ENCODE data around the gene TSSC4.

Gene TSSC4

GRCh38 chr11:2369896-2370295, 30.7 kb upstream of the TSSC4 start:
- no peak for DNase-seq

- no peak for DNase-seq
Observed at GRCh38 chr11:2374456-2375201, 25.9 kb upstream of the TSSC4 start.

- DNase-seq, result no peak
Observed at GRCh38 chr11:2375341-2375853, 25.2 kb upstream of the TSSC4 start.

GRCh38 chr11:2375964-2376551, 24.5 kb upstream of the TSSC4 start:
- no peak for DNase-seq

GRCh38 chr11:2376751-2377451, 23.6 kb upstream of the TSSC4 start, which contains the start of gene CD81:
Gene CD81, plus strand, starts transcription at chr11:2377310. Its CDS starts 240 bp downstream, at chr11:2377550.
- no peak for DNase-seq

- DNase-seq, result no peak
Observed at GRCh38 chr11:2377511-2378443, 22.8 kb upstream of the TSSC4 start.

- no peak for DNase-seq
Observed at GRCh38 chr11:2378527-2379210, 21.9 kb upstream of the TSSC4 start.

GRCh38 chr11:2379466-2380174, 20.9 kb upstream of the TSSC4 start:
- no peak for DNase-seq

GRCh38 chr11:2380396-2380795, 20.2 kb upstream of the TSSC4 start:
- no peak for DNase-seq

- no peak for DNase-seq
Observed at GRCh38 chr11:2380807-2381350, 19.7 kb upstream of the TSSC4 start.

- no peak for DNase-seq
Observed at GRCh38 chr11:2381494-2382128, 18.9 kb upstream of the TSSC4 start.

GRCh38 chr11:2382129-2382517, 18.4 kb upstream of the TSSC4 start:
- DNase-seq, result no peak

GRCh38 chr11:2382936-2383851, 17.4 kb upstream of the TSSC4 start:
- no peak for DNase-seq

GRCh38 chr11:2383852-2384804, 16.4 kb upstream of the TSSC4 start:
- no peak for DNase-seq

- DNase-seq, result no peak
Observed at GRCh38 chr11:2385156-2386151, 15.1 kb upstream of the TSSC4 start.

- no peak for DNase-seq
Observed at GRCh38 chr11:2386591-2386990, 14.0 kb upstream of the TSSC4 start.
